ENCODE results near the gene ROBO1. TPM values are rescaled to one million over a fixed set of nuclear protein-coding genes. Genes with fewer than 3 reads are reported as not detected.

ROBO1 gene
- total RNA-seq, 1 experiment from 2014 or later, result 32.2 TPM

DNA sequence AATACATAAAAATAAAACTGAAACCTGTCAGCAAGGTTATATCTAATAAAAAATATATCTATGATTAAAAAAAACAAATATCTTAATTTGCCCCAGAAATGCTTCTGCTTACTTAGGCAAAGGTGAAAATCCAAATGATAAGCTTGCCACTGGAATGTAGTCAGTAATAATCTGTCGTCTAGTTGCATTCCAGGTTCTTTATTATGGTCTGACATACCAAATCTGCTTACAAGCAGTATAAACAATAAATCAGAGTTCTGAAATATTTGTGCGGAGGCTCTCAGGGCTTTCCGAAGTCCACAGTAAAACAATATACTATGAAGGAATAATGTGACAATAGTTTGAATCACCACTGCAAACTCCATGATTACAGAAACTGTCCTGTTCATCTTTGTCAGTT lies 1133.5 kb downstream of the ROBO1 start:
- H3K4me1 Mint-ChIP-seq (ENCODE audit: insufficient read depth, unreplicated experiment), result no peaks in the 10 kb centered on the region
- TF ChIP-seq, protein P1, sequence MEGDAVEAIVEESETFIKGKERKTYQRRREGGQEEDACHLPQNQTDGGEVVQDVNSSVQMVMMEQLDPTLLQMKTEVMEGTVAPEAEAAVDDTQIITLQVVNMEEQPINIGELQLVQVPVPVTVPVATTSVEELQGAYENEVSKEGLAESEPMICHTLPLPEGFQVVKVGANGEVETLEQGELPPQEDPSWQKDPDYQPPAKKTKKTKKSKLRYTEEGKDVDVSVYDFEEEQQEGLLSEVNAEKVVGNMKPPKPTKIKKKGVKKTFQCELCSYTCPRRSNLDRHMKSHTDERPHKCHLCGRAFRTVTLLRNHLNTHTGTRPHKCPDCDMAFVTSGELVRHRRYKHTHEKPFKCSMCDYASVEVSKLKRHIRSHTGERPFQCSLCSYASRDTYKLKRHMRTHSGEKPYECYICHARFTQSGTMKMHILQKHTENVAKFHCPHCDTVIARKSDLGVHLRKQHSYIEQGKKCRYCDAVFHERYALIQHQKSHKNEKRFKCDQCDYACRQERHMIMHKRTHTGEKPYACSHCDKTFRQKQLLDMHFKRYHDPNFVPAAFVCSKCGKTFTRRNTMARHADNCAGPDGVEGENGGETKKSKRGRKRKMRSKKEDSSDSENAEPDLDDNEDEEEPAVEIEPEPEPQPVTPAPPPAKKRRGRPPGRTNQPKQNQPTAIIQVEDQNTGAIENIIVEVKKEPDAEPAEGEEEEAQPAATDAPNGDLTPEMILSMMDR (IDR thresholded peaks at IDR 0.05; ENCODE audit: unreplicated experiment), result no peak
- BruUV-seq (replicated peaks), result no TSS peak
- CTCF ChIA-PET, result interaction anchor here (1.2 to 1.8 kb wide), 2 partner anchors 11 to 1452 kb away, joined by 4 to 10 read pairs; no protein-coding TSS in a partner anchor
- H3K36me3 Mint-ChIP-seq (ENCODE audit: insufficient read depth, unreplicated experiment), result peaks cover 1% of the 10 kb centered on the region
- no peak for DNase-seq (ENCODE audit: unreplicated experiment)
- H3K9me3 Mint-ChIP-seq (ENCODE audit: unreplicated experiment), result no peaks in the 10 kb centered on the region
- no peaks in the 10 kb centered on the region for H3K27me3 Mint-ChIP-seq (ENCODE audit: insufficient read depth, unreplicated experiment)
- intact Hi-C loops (cut with micrococcal nuclease), result no loop called here
- no peak overlapping the region for H3K27ac Mint-ChIP-seq (ENCODE audit: low read depth, unreplicated experiment)
- H3K4me3 Mint-ChIP-seq (ENCODE audit: unreplicated experiment), result no peak overlapping the region
- POLR2A ChIA-PET, result no interaction called here

DNA sequence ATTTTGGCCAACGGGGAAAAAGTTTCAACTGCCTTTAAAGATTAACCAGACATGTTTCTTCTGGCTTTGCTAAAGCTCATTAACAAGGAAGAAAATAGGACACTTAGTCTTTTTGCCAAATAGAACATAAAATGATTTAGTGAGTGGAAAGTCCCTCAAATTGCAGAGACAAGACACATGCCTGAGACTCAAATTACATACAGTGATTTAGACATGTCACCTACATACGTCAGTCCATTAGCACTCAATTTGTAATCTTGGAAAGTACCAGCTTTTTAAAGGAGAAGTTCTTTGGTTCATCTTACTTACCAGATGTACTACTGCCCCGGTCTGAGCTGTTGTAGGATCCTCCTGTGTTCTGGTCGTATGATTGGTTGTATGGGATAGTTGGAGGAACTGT lies 1134.2 kb downstream of the ROBO1 start:
- DNase-seq (ENCODE audit: unreplicated experiment), result peak; percentile 34
- Mint-ChIP-seq H3K27ac (ENCODE audit: low read depth, unreplicated experiment) (no peak overlapping the region), H3K9me3 (ENCODE audit: unreplicated experiment) (no peaks in the 10 kb centered on the region), H3K36me3 (ENCODE audit: insufficient read depth, unreplicated experiment) (peaks cover 5% of the 10 kb centered on the region), H3K27me3 (ENCODE audit: insufficient read depth, unreplicated experiment) (no peaks in the 10 kb centered on the region), H3K4me1 (ENCODE audit: insufficient read depth, unreplicated experiment) (no peaks in the 10 kb centered on the region), H3K4me3 (ENCODE audit: unreplicated experiment) (no peak overlapping the region)
- ChIA-PET POLR2A (no interaction called here), CTCF (interaction anchor here (1.0 to 1.8 kb wide), 3 partner anchors 12 to 1451 kb away, joined by 3 to 10 read pairs (median 4); no protein-coding TSS in a partner anchor)
- BruUV-seq (replicated peaks), result no TSS peak
- intact Hi-C loops (cut with micrococcal nuclease), result no loop called here
- TF ChIP-seq, protein P1 (IDR thresholded peaks at IDR 0.05; ENCODE audit: unreplicated experiment), result no peak

DNA sequence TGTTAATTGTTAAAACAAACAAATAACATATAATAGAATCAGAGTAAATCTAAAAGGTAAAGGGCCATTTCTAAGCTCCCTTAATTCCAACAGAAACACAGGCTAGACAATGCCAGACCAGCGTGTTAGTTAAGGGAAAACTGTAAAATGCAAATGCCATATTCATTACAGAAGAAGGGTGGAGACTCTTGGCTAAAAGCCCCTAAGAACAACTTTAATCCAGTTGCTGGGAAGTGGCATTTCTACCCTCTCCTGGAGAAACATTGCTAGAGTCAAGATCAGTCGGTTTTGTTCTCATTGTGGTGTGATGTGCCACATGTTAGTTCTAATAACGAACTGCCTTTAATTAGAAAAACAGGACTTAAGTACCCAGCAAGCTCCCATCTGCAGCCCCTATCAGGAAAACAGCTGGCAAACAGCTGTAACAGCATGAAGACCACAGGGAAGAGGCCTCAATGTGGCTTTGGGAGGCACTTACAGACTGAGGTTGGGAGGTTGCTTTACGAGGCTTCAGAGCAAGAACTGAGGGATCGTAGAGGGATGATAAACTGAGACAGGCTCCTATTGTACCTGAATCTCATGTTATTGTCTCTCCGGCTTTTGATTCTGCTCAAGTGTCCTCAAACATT lies 1134.8 kb downstream of the ROBO1 start:
- Mint-ChIP-seq H3K27me3 (ENCODE audit: insufficient read depth, unreplicated experiment) (no peaks in the 10 kb centered on the region), H3K9me3 (ENCODE audit: unreplicated experiment) (no peaks in the 10 kb centered on the region), H3K27ac (ENCODE audit: low read depth, unreplicated experiment) (no peak overlapping the region), H3K4me3 (ENCODE audit: unreplicated experiment) (no peak overlapping the region), H3K4me1 (ENCODE audit: insufficient read depth, unreplicated experiment) (no peaks in the 10 kb centered on the region), H3K36me3 (ENCODE audit: insufficient read depth, unreplicated experiment) (peaks cover 5% of the 10 kb centered on the region)
- TF ChIP-seq, protein P1 (IDR thresholded peaks at IDR 0.05; ENCODE audit: unreplicated experiment), result no peak
- intact Hi-C loops (cut with micrococcal nuclease), result no loop called here
- BruUV-seq (replicated peaks), result no TSS peak
- DNase-seq (ENCODE audit: unreplicated experiment), result no peak
- POLR2A ChIA-PET, result no interaction called here
- CTCF ChIA-PET, result interaction anchor here (0.7 to 1.8 kb wide), 4 partner anchors 11 to 1451 kb away, joined by 3 to 10 read pairs (median 4); no protein-coding TSS in a partner anchor

DNA sequence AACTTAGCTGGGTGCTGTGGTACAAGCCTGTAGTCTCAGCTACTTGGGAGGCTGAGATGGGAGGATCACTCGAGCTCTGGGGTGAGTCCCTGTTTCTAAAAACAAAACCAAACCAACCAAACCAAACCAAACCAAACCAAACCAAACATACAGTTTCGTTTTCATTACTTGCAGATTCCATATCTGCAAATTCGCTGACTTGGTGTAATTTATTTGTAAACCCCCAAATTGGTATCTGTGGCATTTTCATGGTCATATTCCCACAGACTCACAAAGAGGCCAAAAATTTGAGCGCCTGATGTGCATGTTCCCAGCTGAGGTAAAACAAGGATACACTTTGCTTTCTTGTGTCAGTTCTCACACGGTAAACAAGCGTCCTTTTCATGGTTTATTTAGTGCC lies 1138.3 kb downstream of the ROBO1 start:
- TF ChIP-seq, protein P1 (IDR thresholded peaks at IDR 0.05; ENCODE audit: unreplicated experiment), result no peak
- no TSS peak for BruUV-seq (replicated peaks)
- Mint-ChIP-seq H3K36me3 (ENCODE audit: insufficient read depth, unreplicated experiment) (peaks cover 5% of the 10 kb centered on the region), H3K4me1 (ENCODE audit: insufficient read depth, unreplicated experiment) (no peaks in the 10 kb centered on the region), H3K27ac (ENCODE audit: low read depth, unreplicated experiment) (no peak overlapping the region), H3K9me3 (ENCODE audit: unreplicated experiment) (no peaks in the 10 kb centered on the region), H3K27me3 (ENCODE audit: insufficient read depth, unreplicated experiment) (no peaks in the 10 kb centered on the region), H3K4me3 (ENCODE audit: unreplicated experiment) (no peak overlapping the region)
- no peak for DNase-seq (ENCODE audit: unreplicated experiment)
- ChIA-PET CTCF (interaction anchor here (0.6 to 0.9 kb wide), 3 partner anchors 9 to 464 kb away, joined by 3 to 4 read pairs (median 3); no protein-coding TSS in a partner anchor), POLR2A (interaction anchor here (0.6 kb wide), 1 partner anchor 625 kb away, joined by 4 read pairs; no protein-coding TSS in a partner anchor)
- intact Hi-C loops (cut with micrococcal nuclease), result no loop called here

All from MCF 10A (cell line).